DMS153 (cell line): Measurements from ENCODE around the gene DENND1A.

ENCODE experiments used
- DNase-seq: peaks from one replicate; lab custom pipeline; 2025; lab: John Stamatoyannopoulos, UW

Gene DENND1A

GRCh38 chr9:123863164-123863855 is 66.6 kb downstream of the DENND1A start:
- no peak for DNase-seq

GRCh38 chr9:123861756-123862120 is 68.2 kb downstream of the DENND1A start:
- no peak for DNase-seq

GRCh38 chr9:123861086-123861755 is 68.7 kb downstream of the DENND1A start:
- no peak for DNase-seq

- DNase-seq, result no peak
These were observed 69.3 kb downstream of the DENND1A start for GRCh38 chr9:123860603-123861002.

- DNase-seq, result no peak
These were observed 77.5 kb downstream of the DENND1A start for GRCh38 chr9:123852403-123852802.

- DNase-seq, result no peak
These were observed 78.1 kb downstream of the DENND1A start for GRCh38 chr9:123851851-123852250.

GRCh38 chr9:123848447-123849085 is 81.4 kb downstream of the DENND1A start:
- no peak for DNase-seq

- no peak for DNase-seq
These were observed 83.0 kb downstream of the DENND1A start for GRCh38 chr9:123846966-123847365.

GRCh38 chr9:123843703-123844102 is 86.2 kb downstream of the DENND1A start:
- no peak for DNase-seq

GRCh38 chr9:123835821-123836220 is 94.1 kb downstream of the DENND1A start:
- no peak for DNase-seq

GRCh38 chr9:123834889-123835562 is 94.9 kb downstream of the DENND1A start:
- peak; percentile 38 for DNase-seq

GRCh38 chr9:123834218-123834888 is 95.6 kb downstream of the DENND1A start:
- no peak for DNase-seq

GRCh38 chr9:123832858-123833650 is 96.9 kb downstream of the DENND1A start:
- no peak for DNase-seq

- DNase-seq, result no peak
These were observed 97.8 kb downstream of the DENND1A start for GRCh38 chr9:123832176-123832575.

GRCh38 chr9:123828449-123828848 is 101.5 kb downstream of the DENND1A start:
- DNase-seq, result no peak

GRCh38 chr9:123825342-123826060 is 104.4 kb downstream of the DENND1A start:
- DNase-seq, result no peak

- no peak for DNase-seq
These were observed 106.6 kb downstream of the DENND1A start for GRCh38 chr9:123823194-123823947.

- no peak for DNase-seq
These were observed 108.3 kb downstream of the DENND1A start for GRCh38 chr9:123821619-123822018.

- DNase-seq, result no peak
These were observed 109.8 kb downstream of the DENND1A start for GRCh38 chr9:123820139-123820538.
